NCI-H1436 (cell line): ENCODE results near the gene TMUB2.
"Not testable (repeated sequence)": the region's sequence is repeated elsewhere in the genome, so short reads cannot be mapped to it uniquely, and the experiment has no call there.

Experiments
- DNase-seq: peaks from one replicate; lab custom pipeline; 2025; lab: John Stamatoyannopoulos, UW

The TMUB2 gene

GRCh38 chr17:44219108-44219615 is 32.4 kb downstream of the TMUB2 start:
- peak; percentile 73 for DNase-seq

DNA sequence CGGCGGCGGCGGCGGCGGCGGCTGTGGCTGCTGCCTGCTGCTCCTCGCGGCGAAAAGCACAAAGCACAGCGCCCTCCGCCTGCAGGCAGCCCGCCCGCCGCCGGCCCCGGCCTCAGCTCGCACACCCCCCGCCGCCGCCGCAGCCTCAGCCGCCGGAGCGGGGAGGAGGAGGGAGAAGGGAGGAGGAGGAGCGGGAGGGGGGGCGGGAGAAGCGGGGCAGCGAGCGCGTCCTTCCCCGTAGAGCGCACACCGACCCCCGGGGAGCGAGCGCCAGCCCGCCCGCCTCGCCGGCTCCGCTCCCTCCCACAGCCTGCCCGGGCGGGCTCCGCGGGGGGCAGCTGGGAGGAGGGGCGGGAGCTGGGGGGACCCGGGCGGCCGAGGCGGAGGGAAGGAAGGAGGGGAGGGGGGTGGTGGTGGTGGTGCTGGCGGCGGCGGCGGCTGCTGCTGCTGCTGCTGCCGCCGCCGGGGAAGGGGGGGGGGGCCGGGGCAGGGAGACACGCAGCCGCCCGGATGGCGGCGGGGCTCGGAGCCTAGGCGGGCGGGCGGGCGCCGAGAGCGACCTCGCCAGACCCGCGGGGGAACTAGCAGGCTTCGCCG is 32.9 kb downstream of the TMUB2 start, which contains the start of gene UBTF:
TSS of gene UBTF (minus strand) at position 60 of the 597 bp plus-strand sequence. CDS start 1,446 bp downstream, outside the sequence.
- peak; percentile 74 for DNase-seq

GRCh38 chr17:44220213-44221083 is 33.7 kb downstream of the TMUB2 start:
- DNase-seq = no peak

- peak; percentile 73 for DNase-seq
Measured at GRCh38 chr17:44221084-44221861, 34.5 kb downstream of the TMUB2 start.

GRCh38 chr17:44221862-44222111 is 35.0 kb downstream of the TMUB2 start:
- no peak for DNase-seq

DNA sequence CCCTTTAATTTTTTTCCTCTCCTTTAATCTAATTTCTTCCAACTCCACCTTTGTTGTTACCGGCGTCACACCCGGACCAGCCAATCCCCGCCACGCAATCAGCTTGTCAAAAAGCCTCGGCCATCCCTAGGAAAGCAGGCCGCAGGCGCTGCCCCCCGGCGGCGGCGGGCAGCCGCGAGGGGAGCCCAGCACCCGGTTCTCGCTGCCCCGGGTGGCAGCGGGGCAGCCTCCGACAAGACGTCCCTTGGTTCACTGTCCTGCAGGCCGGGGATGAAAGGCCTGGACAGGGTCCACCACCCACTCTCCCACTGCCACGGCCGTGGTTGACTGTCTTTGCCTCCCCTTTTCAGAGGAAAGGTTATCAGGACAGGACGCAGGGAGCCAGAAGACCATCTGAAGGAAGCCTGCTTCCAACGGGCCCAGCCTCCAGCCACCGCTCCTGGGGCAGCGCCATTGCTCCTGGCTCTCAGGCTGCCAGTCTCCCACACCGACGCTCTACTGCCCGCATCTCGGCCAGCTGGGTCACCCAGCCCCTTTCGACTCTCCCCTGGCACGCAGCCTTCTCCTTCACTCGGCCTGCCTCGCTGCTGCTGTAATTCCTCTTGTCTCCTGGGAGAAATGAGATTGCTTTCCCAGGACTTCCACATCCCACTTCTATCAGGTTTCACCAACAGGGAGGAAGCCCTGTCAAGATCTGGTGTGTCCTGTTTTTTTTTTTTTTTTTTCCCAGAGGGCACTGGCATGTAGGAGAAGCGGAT is 35.5 kb downstream of the TMUB2 start:
- DNase-seq = peak; percentile 75

DNA sequence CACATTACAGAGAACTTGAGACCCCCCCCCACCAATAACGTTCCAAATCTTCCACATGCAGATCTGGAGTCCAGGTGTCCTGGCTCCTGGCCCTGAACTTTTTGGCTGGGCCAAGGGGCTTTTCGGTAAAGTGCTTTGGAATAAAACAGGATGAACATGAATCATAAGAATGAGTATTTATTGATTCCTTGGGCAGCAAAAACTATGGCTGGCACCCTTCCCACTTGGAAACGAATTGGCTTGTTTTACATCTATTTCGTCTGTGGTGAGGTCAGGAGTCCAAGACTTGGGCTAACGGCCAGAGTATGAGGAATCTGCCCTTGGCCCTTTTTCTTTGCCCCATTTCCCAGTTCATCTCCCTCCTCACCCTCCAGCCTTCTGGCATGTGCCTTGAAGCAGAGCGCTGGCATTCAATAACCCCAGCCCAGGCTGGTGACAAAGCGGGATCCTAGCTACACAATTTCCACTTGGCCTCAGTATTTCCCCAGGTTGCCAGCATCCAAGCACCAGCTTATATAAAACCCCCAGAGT is 36.8 kb downstream of the TMUB2 start:
- no peak for DNase-seq

DNA sequence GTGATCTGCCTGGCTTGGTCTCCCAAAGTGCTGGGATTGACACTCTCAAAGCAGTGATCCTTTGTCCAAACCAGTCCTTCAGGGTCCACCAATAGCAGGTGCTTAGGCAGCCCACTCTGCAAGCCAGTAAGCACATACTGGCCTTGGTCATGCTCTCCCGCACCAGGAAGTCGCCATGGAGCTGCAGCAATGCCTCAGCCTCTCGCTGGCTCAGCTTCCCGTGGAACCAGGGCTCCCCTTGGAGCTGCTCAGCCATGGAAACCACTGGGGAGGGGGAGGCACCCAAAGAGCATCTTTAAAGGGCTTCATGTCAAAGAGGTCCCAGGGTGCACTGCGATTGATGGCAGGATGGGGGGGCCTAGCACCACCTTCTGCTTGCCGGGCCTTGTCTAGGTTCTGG is 42.3 kb downstream of the TMUB2 start:
- DNase-seq = no peak

DNA sequence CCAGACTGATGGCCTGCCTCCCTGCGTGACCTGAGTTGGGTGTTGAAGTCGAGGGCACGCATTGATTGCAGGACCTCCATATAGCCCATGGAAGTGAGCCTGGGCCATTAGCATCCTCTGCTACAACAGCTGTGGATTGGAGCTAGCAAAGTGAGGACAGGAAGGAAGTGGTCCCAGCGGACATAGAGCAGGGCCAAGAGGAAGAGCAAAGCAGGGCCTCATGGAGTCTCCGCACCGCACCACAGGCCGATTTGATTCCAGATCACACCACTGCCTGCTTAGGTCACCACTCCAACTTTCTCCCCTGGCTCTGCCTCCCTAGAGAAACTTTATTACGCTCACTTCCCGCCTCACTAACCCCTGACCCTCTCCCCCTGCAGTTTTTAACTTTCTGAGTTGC is 43.4 kb downstream of the TMUB2 start:
- DNase-seq = no peak

GRCh38 chr17:44232061-44232460 is 45.3 kb downstream of the TMUB2 start:
- DNase-seq = no peak

- DNase-seq = no peak
Measured at GRCh38 chr17:44233582-44233981, 46.8 kb downstream of the TMUB2 start.

DNA sequence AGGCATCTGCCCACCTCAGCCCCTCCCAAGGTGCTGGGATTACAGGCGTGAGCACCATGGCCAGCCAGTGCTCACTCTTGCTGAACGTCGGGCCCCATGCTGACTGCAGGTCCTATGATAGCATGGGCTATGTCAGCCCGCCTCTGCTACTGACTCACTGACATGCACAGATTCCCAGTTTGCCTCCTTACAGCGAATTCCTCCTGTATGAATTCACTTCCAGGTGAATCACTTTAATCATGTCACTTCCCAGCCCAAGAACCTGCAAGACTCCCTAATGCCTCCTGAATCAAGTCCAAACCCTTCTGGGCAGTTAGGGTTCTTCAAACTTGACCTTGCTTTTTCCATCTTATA is 48.8 kb downstream of the TMUB2 start:
- no peak for DNase-seq

DNA sequence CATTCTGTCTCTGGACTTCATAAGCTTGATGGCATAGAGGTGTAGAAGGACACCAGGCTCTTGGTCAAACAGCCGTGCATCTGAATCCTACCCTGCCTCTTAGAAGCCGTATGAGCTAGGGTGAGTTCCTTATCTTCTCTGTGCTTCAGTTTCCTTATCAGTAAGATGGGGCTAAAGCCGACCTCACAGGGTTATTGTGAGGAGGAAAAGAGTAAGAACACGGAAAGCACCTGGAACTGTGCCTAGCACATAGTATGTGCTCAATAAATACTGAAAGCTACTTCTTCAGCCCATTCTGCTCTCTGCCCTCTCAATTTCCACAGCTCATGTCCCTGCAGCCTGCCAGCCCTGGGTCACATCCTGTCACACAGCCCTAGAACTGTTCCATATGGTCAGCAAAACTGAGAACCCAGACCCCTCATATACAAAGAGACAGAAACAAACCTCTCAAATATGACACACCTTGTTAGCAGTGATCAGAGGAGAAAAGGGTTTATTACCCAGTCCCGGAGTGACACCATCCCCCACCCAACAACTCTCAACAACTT is 49.7 kb downstream of the TMUB2 start:
- no peak for DNase-seq

DNA sequence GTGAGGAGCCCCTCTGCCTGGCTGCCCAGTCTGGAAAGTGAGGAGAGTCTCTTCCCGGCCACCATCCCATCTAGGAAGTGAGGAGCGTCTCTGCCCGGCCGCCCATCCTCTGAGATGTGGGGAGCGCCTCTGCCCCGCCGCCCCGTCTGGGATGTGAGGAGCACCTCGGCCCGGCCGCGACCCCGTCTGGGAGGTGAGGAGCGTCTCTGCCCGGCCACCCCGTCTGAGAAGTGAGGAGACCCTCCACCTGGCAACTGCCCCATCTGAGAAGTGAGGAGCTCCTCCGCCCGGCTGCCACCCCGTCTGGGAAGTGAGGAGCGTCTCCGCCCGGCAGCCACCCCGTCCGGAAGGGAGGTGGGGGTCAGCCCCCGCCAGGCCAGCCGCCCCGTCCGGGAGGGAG is 51.1 kb downstream of the TMUB2 start:
- not testable (repeated sequence) for DNase-seq

- no peak for DNase-seq
Measured at GRCh38 chr17:44241106-44241624, 54.4 kb downstream of the TMUB2 start.
